OCI-LY1 (cell line): Measurements from ENCODE around the gene BBX.
"Not testable (repeated sequence)": the region's sequence is repeated elsewhere in the genome, so short reads cannot be mapped to it uniquely, and the experiment has no call there.

Experiments
- CTCF ChIP-seq: fragments of 200-600 bp; sonication (generic), shearing (Covaris generic); IDR thresholded peaks from 2 replicates; pipeline ENCODE4 v1.5.1; 2017; ENCODE audit warnings: mild to moderate bottlenecking, antibody characterized with exemption, low read length, moderate library complexity, mixed read lengths
- EZH2 ChIP-seq: fragments of 200-600 bp; sonication (generic), shearing (Covaris generic); IDR thresholded peaks from 2 replicates; pipeline ENCODE4 v1.8.0; 2017; ENCODE audit warnings: borderline replicate concordance, mixed run types, mild to moderate bottlenecking, antibody characterized with exemption, low read length, moderate library complexity, mixed read lengths

- TF ChIP-seq CTCF, EZH2: not testable (repeated sequence)
Observed at GRCh38 chr3:107691984-107692383, 169.2 kb downstream of the BBX start.
